ENCODE data around the gene OGFOD2. TPM values are rescaled to one million over a fixed set of nuclear protein-coding genes. Genes with fewer than 3 reads are reported as not detected.

Gene OGFOD2
- total RNA-seq, 2 donors from 2014 or later, result 7.6 to 9.6 TPM

GRCh38 chr12:122983789-122984515 lies 8.9 kb downstream of the OGFOD2 start:
- no peak for DNase-seq (ENCODE audit: low spot score)
- intact Hi-C loops (cut with DNase I), result loop anchor here in 1 of 2 donors (5.0 kb wide), 1 partner anchor 253 kb away; no protein-coding TSS in a partner anchor

GRCh38 chr12:122984612-122985337 lies 9.7 kb downstream of the OGFOD2 start:
- peak; percentile 86 for DNase-seq (ENCODE audit: low spot score)
- intact Hi-C loops (cut with DNase I), result loop anchor here (5.0 kb wide), 2 partner anchors 53 to 253 kb away; no protein-coding TSS in a partner anchor

GRCh38 chr12:122985338-122986257 lies 10.6 kb downstream of the OGFOD2 start:
- no peak for DNase-seq (ENCODE audit: low spot score)
- intact Hi-C loops (cut with DNase I), result loop anchor here in 1 of 2 donors (5.0 kb wide), 1 partner anchor 52 kb away; no protein-coding TSS in a partner anchor

GRCh38 chr12:122986258-122986871 lies 11.3 kb downstream of the OGFOD2 start:
- DNase-seq (ENCODE audit: low spot score), result no peak
- intact Hi-C loops (cut with DNase I), result loop anchor here in 1 of 2 donors (5.0 kb wide), 1 partner anchor 51 kb away; no protein-coding TSS in a partner anchor

- intact Hi-C loops (cut with DNase I), result loop anchor here in 1 of 2 donors (5.0 kb wide), 1 partner anchor 50 kb away; no protein-coding TSS in a partner anchor
- DNase-seq (ENCODE audit: low spot score), result no peak
Observed at GRCh38 chr12:122987086-122987951, 12.3 kb downstream of the OGFOD2 start.

- intact Hi-C loops (cut with DNase I), result loop anchor here in 1 of 2 donors (5.0 kb wide), 1 partner anchor 49 kb away; no protein-coding TSS in a partner anchor
Observed at GRCh38 chr12:122988036-122988435, 13.0 kb downstream of the OGFOD2 start.

GRCh38 chr12:122988612-122989212 lies 13.7 kb downstream of the OGFOD2 start:
- no peak for DNase-seq (ENCODE audit: low spot score)
- intact Hi-C loops (cut with DNase I), result loop anchor here in 1 of 2 donors (5.0 kb wide), 1 partner anchor 49 kb away; no protein-coding TSS in a partner anchor

More at GRCh38 chr12:122988036-122988435, 13.0 kb downstream of the OGFOD2 start:
- no peak for DNase-seq (ENCODE audit: low spot score)

GRCh38 chr12:122989225-122989839 lies 14.3 kb downstream of the OGFOD2 start:
- intact Hi-C loops (cut with DNase I), result loop anchor here in 1 of 2 donors (5.0 kb wide), 1 partner anchor 48 kb away; no protein-coding TSS in a partner anchor
- no peak for DNase-seq (ENCODE audit: low spot score)

- intact Hi-C loops (cut with DNase I), result loop anchor here (5.0 to 10.0 kb wide), 2 partner anchors 47 to 155 kb away; no protein-coding TSS in a partner anchor
Observed at GRCh38 chr12:122989874-122990419, 14.9 kb downstream of the OGFOD2 start.

GRCh38 chr12:122990561-122990960 lies 15.5 kb downstream of the OGFOD2 start:
- no peak for DNase-seq (ENCODE audit: low spot score)
- intact Hi-C loops (cut with DNase I), result loop anchor here in 1 of 2 donors (10.0 kb wide), 1 partner anchor 154 kb away; no protein-coding TSS in a partner anchor

More at GRCh38 chr12:122989874-122990419, 14.9 kb downstream of the OGFOD2 start:
- DNase-seq (ENCODE audit: low spot score), result no peak

- no peak for DNase-seq (ENCODE audit: low spot score)
- intact Hi-C loops (cut with DNase I), result loop anchor here in 1 of 2 donors (10.0 kb wide), 1 partner anchor 154 kb away; no protein-coding TSS in a partner anchor
Observed at GRCh38 chr12:122990961-122991622, 16.0 kb downstream of the OGFOD2 start.

- intact Hi-C loops (cut with DNase I), result loop anchor here in 1 of 2 donors (10.0 kb wide), 1 partner anchor 153 kb away; no protein-coding TSS in a partner anchor
- DNase-seq (ENCODE audit: low spot score), result no peak
Observed at GRCh38 chr12:122991623-122992275, 16.7 kb downstream of the OGFOD2 start.

- DNase-seq (ENCODE audit: low spot score), result no peak
- intact Hi-C loops (cut with DNase I), result loop anchor here in 1 of 2 donors (10.0 kb wide), 1 partner anchor 152 kb away; no protein-coding TSS in a partner anchor
Observed at GRCh38 chr12:122992386-122992785, 17.3 kb downstream of the OGFOD2 start.

GRCh38 chr12:122994140-122994675 lies 19.2 kb downstream of the OGFOD2 start:
- DNase-seq (ENCODE audit: low spot score), result no peak
- intact Hi-C loops (cut with DNase I), result loop anchor here in 1 of 2 donors (10.0 kb wide), 1 partner anchor 151 kb away; no protein-coding TSS in a partner anchor

Data from posterior vena cava (tissue), 2 donors.